GM21717 (cell line): Measurements from ENCODE around the gene OR4F17.
"Not testable (repeated sequence)": the region's sequence is repeated elsewhere in the genome, so short reads cannot be mapped to it uniquely, and the experiment has no call there.

Source experiments
- ATAC-seq: cut with Tn5 transposase; IDR thresholded peaks from one replicate; pipeline ENCODE4 v1.9.1; 2021; ENCODE audit warnings: mild to moderate bottlenecking, moderate library complexity; ENCODE audit not compliant: unreplicated experiment

Gene OR4F17, protein sequence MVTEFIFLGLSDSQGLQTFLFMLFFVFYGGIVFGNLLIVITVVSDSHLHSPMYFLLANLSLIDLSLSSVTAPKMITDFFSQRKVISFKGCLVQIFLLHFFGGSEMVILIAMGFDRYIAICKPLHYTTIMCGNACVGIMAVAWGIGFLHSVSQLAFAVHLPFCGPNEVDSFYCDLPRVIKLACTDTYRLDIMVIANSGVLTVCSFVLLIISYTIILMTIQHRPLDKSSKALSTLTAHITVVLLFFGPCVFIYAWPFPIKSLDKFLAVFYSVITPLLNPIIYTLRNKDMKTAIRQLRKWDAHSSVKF

DNA sequence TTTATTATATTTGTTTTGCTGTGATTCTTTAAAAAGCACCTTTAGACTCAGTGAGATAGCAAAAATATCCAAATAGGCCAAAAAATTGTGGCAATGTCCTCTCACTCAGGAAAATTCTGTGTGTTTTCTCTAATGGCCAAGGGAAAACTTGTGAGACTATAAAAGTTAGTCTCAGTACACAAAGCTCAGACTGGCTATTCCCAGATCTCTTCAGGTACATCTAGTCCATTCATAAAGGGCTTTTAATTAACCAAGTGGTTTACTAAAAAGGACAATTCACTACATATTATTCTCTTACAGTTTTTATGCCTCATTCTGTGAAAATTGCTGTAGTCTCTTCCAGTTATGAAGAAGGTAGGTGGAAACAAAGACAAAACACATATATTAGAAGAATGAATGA lies at the start of gene OR4F17:
TSS of gene OR4F17 (plus strand) at position 301 of the 400 bp plus-strand sequence. CDS start 3,575 bp downstream, outside the sequence.
- ATAC-seq = not testable (repeated sequence)

DNA sequence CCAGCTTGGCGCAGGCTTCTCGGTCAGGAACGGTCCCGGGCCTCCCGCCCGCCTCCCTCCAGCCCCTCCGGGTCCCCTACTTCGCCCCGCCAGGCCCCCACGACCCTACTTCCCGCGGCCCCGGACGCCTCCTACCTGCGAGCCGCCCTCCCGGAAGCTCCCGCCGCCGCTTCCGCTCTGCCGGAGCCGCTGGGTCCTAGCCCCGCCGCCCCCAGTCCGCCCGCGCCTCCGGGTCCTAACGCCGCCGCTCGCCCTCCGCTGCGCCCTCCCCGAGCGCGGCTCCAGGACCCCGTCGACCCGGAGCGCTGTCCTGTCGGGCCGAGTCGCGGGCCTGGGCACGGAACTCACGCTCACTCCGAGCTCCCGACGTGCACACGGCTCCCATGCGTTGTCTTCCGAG lies 36.1 kb upstream of the OR4F17 start:
- ATAC-seq = not testable (repeated sequence)

DNA sequence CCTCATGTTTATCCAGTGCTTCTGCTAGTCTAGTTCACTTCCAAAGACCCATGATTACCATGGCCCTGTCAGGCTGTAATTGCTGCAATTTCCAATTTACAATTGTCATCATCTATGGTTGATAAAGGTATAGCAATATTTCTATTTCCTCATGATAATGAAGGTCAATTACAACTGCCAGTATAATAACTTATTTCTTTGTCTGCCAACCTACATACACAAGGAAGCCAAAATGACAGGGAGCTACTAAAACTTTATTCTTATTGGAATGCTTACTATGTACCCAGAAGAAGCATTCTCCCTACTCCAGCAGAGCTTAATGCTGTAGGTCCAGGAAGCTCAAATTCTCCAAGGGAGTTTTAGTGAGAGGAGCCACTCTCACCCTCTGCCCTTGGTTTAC lies 24.0 kb upstream of the OR4F17 start:
- ATAC-seq = not testable (repeated sequence)

DNA sequence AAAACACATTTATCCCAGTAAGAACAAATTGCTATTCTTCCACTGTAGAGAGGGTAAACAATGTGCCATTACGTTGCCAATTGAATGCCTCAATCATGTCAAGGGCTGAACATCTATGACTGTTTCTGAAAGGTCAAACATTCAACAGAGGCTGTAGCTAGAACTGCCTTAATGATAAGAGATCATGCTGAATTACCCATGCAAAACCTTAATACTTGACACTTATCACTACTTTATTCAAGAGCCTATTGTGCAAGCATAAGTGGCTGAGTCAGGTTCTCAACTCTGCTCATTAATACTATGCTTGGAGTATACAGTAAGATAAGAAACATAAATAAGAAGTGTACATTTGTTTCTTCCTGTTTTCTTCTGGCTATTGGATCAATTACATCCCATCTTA lies 23.3 kb upstream of the OR4F17 start:
- ATAC-seq = not testable (repeated sequence)

DNA sequence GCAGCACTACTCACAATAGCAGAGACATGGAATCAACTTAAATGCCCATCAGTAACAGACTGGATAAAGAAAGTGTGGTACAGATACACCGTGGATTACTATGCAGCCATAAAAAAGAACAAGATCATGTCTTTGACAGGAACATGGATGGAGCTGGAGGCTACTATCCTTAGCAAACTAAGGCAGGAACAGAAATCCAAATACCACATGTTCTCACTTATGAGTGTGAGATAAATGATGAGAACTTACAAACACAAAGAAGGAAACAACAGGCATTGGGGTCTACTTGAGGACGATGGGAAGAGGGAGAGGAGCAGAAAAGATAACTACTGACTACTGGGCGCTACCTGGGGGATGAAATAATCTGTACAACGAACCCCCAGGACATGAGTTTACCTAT lies 16.2 kb upstream of the OR4F17 start:
- ATAC-seq = not testable (repeated sequence)

DNA sequence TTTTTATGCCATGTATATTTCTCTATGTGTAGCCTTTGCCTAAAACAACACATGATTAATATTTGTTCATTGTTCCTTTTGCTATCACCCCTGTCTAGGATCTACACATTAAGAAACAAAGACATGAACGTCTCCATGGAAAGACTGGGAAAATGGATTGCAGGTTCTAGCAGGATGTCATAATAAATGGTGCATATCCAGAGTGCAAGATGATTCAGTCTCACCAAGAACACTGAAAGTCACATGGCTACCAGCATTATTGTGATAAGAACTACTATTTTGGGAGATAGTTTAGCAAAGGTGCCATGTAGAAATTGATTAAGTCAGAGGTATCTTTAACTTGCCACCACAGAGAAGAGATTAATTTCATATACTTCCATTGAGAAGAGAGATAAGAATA lies 12.1 kb upstream of the OR4F17 start:
- not testable (repeated sequence) for ATAC-seq

DNA sequence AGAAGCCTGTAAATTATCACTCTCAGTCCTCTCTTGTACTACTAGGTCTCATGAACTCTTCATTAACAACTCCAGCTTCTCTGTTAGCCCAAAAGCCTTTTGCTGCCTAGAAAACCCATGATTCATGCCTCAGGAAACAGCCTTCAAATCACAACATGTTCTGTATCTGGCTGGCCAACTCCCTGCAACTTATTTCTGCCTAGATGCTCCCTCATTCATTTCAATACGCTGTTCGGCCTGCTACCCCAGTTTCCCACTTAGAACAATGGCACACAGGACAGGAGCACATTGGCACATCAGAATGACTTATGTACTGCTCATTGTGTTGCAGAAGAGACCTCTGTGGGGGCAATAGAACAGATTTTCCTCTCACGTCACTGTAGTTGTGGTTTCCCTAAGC lies 9.3 kb upstream of the OR4F17 start:
- not testable (repeated sequence) for ATAC-seq

DNA sequence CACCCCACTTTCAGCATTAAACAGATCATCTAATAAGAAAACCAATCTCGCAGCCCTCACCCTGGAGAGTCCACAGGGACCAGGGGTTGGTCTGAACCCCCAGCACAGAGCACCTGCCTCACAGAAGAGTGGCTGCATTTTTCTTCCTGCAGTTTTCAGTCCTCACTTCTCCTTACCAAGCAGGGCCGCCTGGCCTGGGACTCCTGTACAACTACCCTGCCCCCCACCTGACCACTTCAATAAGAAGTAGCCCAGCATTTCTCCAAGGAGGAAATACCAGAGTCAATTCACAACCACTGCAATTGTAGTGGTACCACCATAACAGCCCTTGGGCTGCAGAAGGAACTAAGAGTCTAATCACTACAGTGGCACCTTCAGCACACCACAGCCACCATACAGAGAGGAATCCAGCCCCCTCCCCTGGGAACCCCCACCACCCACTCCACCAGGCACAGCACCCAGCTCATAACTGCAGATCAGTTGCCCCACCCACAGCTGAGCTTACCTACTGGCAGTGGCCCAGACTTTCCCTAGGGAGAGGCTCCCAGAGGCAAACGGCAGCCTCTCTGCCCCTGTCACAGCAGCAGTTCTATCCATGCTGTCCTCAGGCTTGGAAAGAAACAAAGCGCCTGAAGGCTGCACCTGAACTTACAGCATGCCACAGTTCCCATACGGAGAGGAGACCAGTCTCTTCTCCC lies 13.7 kb downstream of the OR4F17 start:
- not testable (repeated sequence) for ATAC-seq
